Measurements from ENCODE around the gene HMGCLL1. TPM values are rescaled to one million over a fixed set of nuclear protein-coding genes. Genes with fewer than 3 reads are reported as not detected.

The HMGCLL1 gene
- polyA plus RNA-seq (ENCODE audit: low read depth in 6 of 6) = not detected

- no peak within 1 kb of the TSS for H3K4me3 Mint-ChIP-seq
Measured at GRCh38 chr6:55578537-55579363, at the start of gene HMGCLL1. HMGCLL1 (minus strand) TSS chr6:55579192; CDS start chr6:55579055, 137 bp downstream.

GRCh38 chr6:55621993-55622392 is 43.0 kb upstream of the HMGCLL1 start:
- H3K9me3 Mint-ChIP-seq = peaks cover 0 to 10% (median 8%) of the 10 kb centered on the region in 7 donors
- H3K27me3 Mint-ChIP-seq = no peaks in the 10 kb centered on the region
- H3K4me1 Mint-ChIP-seq = no peaks in the 10 kb centered on the region
- ATAC-seq (ENCODE audit: low read depth in 2 of 2) = no peak
- no peak overlapping the region for H3K4me3 Mint-ChIP-seq
- no peaks in the 10 kb centered on the region for H3K36me3 Mint-ChIP-seq
- DNase-seq = no peak
- no peak overlapping the region for H3K27ac Mint-ChIP-seq

More at GRCh38 chr6:55578537-55579363, at the start of gene HMGCLL1:
- Mint-ChIP-seq H3K36me3 (peaks cover 0 to 8% of the 10 kb centered on the region in 2 donors), H3K4me1 (no peaks in the 10 kb centered on the region), H3K27ac (no peak within 1 kb of the TSS), H3K27me3 (peaks cover 7 to 18% (median 14%) of the 10 kb centered on the region in 3 donors), H3K9me3 (peaks cover 1 to 11% (median 4%) of the 10 kb centered on the region in 7 donors)
- DNase-seq (no peak), ATAC-seq (ENCODE audit: low read depth in 2 of 2) (no peak)

GRCh38 chr6:55621244-55621643 is 42.3 kb upstream of the HMGCLL1 start:
- Mint-ChIP-seq H3K27ac (no peak overlapping the region), H3K9me3 (peaks cover 0 to 10% (median 6%) of the 10 kb centered on the region in 7 donors), H3K36me3 (no peaks in the 10 kb centered on the region), H3K4me1 (no peaks in the 10 kb centered on the region), H3K4me3 (no peak overlapping the region), H3K27me3 (no peaks in the 10 kb centered on the region)
- ATAC-seq (ENCODE audit: low read depth in 2 of 2) (no peak), DNase-seq (no peak)

DNA sequence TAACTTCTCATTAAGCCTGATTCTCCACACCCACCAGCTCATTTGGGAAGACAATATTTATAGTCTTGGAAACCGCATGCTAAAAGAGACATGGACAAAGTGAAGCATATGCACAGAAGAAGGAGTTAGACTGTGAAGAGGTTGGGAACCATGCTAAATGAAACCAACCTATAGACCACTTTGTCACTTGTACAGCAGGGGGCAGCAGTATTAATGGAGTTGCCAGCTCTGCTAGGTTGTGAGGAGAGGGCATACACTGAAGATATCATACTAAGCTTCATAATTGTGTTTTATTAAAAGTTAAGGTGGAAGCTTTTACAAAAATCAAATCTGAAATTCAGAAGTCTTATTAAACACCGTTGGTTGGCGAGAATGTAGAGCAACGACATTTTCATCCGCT is 38.3 kb upstream of the HMGCLL1 start:
- no peaks in the 10 kb centered on the region for H3K4me1 Mint-ChIP-seq
- H3K9me3 Mint-ChIP-seq = peaks cover 3 to 17% (median 8%) of the 10 kb centered on the region in 7 donors
- H3K36me3 Mint-ChIP-seq = no peaks in the 10 kb centered on the region
- H3K27me3 Mint-ChIP-seq = no peaks in the 10 kb centered on the region
- DNase-seq (no peak), ATAC-seq (ENCODE audit: low read depth in 2 of 2) (no peak)
- H3K4me3 Mint-ChIP-seq = no peak overlapping the region
- no peak overlapping the region for H3K27ac Mint-ChIP-seq

- peaks cover 0 to 4% (median 0%) of the 10 kb centered on the region in 7 donors for H3K9me3 Mint-ChIP-seq
- H3K27ac Mint-ChIP-seq = no peak overlapping the region
- H3K4me3 Mint-ChIP-seq = no peak overlapping the region
- H3K27me3 Mint-ChIP-seq = no peaks in the 10 kb centered on the region
- no peaks in the 10 kb centered on the region for H3K36me3 Mint-ChIP-seq
- no peaks in the 10 kb centered on the region for H3K4me1 Mint-ChIP-seq
- DNase-seq = no peak
- no peak for ATAC-seq (ENCODE audit: low read depth in 2 of 2)
Measured at GRCh38 chr6:55604021-55604420, 25.0 kb upstream of the HMGCLL1 start.

DNA sequence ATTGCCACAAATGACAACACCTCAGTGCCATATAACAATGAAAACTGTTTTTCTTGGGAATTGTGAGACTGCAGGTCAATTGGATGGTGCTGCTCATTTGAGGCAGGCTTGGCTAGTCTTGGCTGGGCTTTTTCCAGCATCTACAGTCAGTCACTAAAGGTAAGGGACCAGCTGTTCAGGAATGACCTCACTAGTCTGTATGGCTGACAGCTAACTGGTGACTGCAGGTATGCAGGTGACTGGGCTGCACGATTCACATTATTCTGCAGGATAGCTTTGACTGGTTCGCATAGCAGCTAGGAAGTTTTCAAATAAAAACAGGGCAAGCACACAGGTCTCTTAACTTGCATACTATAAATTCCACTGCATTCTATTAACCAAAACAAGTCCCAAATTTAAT is 22.1 kb upstream of the HMGCLL1 start:
- H3K4me3 Mint-ChIP-seq = no peak overlapping the region
- no peak overlapping the region for H3K27ac Mint-ChIP-seq
- ATAC-seq (ENCODE audit: low read depth in 2 of 2) (no peak), DNase-seq (no peak)
- H3K36me3 Mint-ChIP-seq = no peaks in the 10 kb centered on the region
- H3K4me1 Mint-ChIP-seq = no peaks in the 10 kb centered on the region
- H3K9me3 Mint-ChIP-seq = no peaks in the 10 kb centered on the region
- H3K27me3 Mint-ChIP-seq = no peaks in the 10 kb centered on the region

- Mint-ChIP-seq H3K27ac (no peak overlapping the region), H3K9me3 (peaks cover 0 to 4% (median 0%) of the 10 kb centered on the region in 7 donors), H3K4me1 (no peaks in the 10 kb centered on the region), H3K4me3 (no peak overlapping the region), H3K27me3 (no peaks in the 10 kb centered on the region), H3K36me3 (no peaks in the 10 kb centered on the region)
- DNase-seq = no peak
- ATAC-seq (ENCODE audit: low read depth in 2 of 2) = no peak
Measured at GRCh38 chr6:55594442-55594841, 15.4 kb upstream of the HMGCLL1 start.

DNA sequence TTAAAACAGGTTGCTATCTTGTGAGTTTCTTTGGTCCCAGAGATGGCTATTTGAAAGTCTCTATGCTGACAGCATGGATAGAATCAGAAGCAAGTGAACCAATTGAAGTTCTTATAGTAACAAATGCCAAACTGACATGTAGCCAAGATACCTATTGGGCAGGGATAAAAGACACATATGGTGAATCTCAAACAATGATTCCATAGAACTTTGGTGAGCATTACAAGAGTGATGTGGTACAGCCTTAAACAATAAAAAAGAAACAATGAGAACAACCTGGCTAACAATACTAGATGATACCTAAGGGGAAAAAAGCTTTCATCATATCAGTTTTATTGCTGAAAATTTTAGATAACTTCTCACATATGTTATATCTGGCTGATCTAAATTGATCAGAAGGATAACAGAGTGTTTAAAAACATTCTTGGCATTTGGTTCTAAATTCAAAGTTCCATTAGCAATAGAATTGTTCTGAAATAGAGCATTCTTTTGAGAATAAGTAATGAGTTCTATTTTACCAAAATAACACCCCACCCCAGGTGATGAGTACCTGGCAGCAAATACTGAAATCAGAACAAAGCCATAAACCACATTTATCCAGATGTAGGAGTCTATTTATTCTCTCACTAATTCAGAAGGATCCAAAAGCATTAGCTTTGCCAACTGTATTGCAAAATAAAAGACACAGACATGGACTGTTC is 5.8 kb upstream of the HMGCLL1 start:
- Mint-ChIP-seq H3K36me3 (no peaks in the 10 kb centered on the region), H3K4me1 (no peaks in the 10 kb centered on the region), H3K4me3 (no peak overlapping the region), H3K27me3 (no peaks in the 10 kb centered on the region), H3K9me3 (peaks cover 5 to 23% (median 9%) of the 10 kb centered on the region in 7 donors), H3K27ac (no peak overlapping the region)
- ATAC-seq (ENCODE audit: low read depth in 2 of 2) (no peak), DNase-seq (no peak)

GRCh38 chr6:55576811-55577210 is 2.2 kb downstream of the HMGCLL1 start:
- H3K4me3 Mint-ChIP-seq = no peak overlapping the region
- H3K27me3 Mint-ChIP-seq = peaks cover 7 to 18% (median 14%) of the 10 kb centered on the region in 3 donors
- H3K4me1 Mint-ChIP-seq = no peaks in the 10 kb centered on the region
- H3K27ac Mint-ChIP-seq = no peak overlapping the region
- DNase-seq = no peak
- ATAC-seq (ENCODE audit: low read depth in 2 of 2) = no peak
- peaks cover 4 to 20% (median 11%) of the 10 kb centered on the region in 7 donors for H3K9me3 Mint-ChIP-seq
- H3K36me3 Mint-ChIP-seq = peaks cover 0 to 8% of the 10 kb centered on the region in 2 donors

GRCh38 chr6:55574556-55574955 is 4.4 kb downstream of the HMGCLL1 start:
- Mint-ChIP-seq H3K36me3 (peaks cover 0 to 8% of the 10 kb centered on the region in 2 donors), H3K9me3 (peaks cover 4 to 21% (median 11%) of the 10 kb centered on the region in 7 donors), H3K4me1 (no peaks in the 10 kb centered on the region), H3K27ac (no peak overlapping the region), H3K4me3 (no peak overlapping the region), H3K27me3 (peaks cover 7 to 18% (median 14%) of the 10 kb centered on the region in 3 donors)
- DNase-seq (no peak), ATAC-seq (ENCODE audit: low read depth in 2 of 2) (no peak)

- Mint-ChIP-seq H3K27ac (no peak overlapping the region), H3K36me3 (no peaks in the 10 kb centered on the region), H3K4me3 (no peak overlapping the region), H3K9me3 (peaks cover 6 to 12% (median 8%) of the 10 kb centered on the region in 7 donors), H3K27me3 (no peaks in the 10 kb centered on the region), H3K4me1 (no peaks in the 10 kb centered on the region)
- no peak for ATAC-seq (ENCODE audit: low read depth in 2 of 2)
- no peak for DNase-seq
Measured at GRCh38 chr6:55569638-55570037, 9.4 kb downstream of the HMGCLL1 start.

- Mint-ChIP-seq H3K27me3 (no peaks in the 10 kb centered on the region), H3K4me1 (no peaks in the 10 kb centered on the region), H3K27ac (no peak overlapping the region), H3K9me3 (peaks cover 6 to 12% (median 8%) of the 10 kb centered on the region in 7 donors), H3K36me3 (no peaks in the 10 kb centered on the region), H3K4me3 (no peak overlapping the region)
- no peak for ATAC-seq (ENCODE audit: low read depth in 2 of 2)
- no peak for DNase-seq
Measured at GRCh38 chr6:55568808-55569439, 10.1 kb downstream of the HMGCLL1 start.

- H3K27ac Mint-ChIP-seq = no peak overlapping the region
Measured at GRCh38 chr6:55567558-55567957, 11.4 kb downstream of the HMGCLL1 start.

More at GRCh38 chr6:55567558-55567957, 11.4 kb downstream of the HMGCLL1 start:
- Mint-ChIP-seq H3K4me1 (no peaks in the 10 kb centered on the region), H3K36me3 (no peaks in the 10 kb centered on the region), H3K4me3 (no peak overlapping the region), H3K9me3 (peaks cover 0 to 9% (median 0%) of the 10 kb centered on the region in 7 donors), H3K27me3 (no peaks in the 10 kb centered on the region)
- no peak for ATAC-seq (ENCODE audit: low read depth in 2 of 2)
- DNase-seq = no peak

All from naive B cell (primary cell).